Measurements from ENCODE around the gene CBFA2T3. TPM values are rescaled to one million over a fixed set of nuclear protein-coding genes. Genes with fewer than 3 reads are reported as not detected.

The CBFA2T3 gene
- total and polyA plus RNA-seq, 2 donors (not counting 1 experiment from before 2014, with no cell fraction given), result 40.8 to 58.3 TPM

- no peaks in the 10 kb centered on the region for H3K9me3 ChIP-seq (ENCODE audit: control extremely low read depth in 1 of 3, control insufficient read depth in 2 of 3, insufficient read depth in 1 of 3, low read length in 2 of 3)
- H3K36me3 ChIP-seq (replicated peaks in 1 of 2; ENCODE audit: control extremely low read depth in 1 of 2, control insufficient read depth in 1 of 2, extremely low read depth in 1 of 2, insufficient read depth in 2 of 2, low read length in 1 of 2), result peaks cover 0 to 24% of the 10 kb centered on the region in 2 experiments
- H2AFZ ChIP-seq (ENCODE audit: insufficient read depth, low read depth, low read length, poor library complexity, severe bottlenecking), result no peak overlapping the region
- H4K20me1 ChIP-seq (ENCODE audit: control insufficient read depth, insufficient read depth, low read length, poor library complexity, severe bottlenecking), result peaks cover 93% of the 10 kb centered on the region
- peaks cover 96% of the 10 kb centered on the region for H3K79me2 ChIP-seq (ENCODE audit: control insufficient read depth, insufficient read depth, low read length)
- Mint-ChIP-seq H3K4me1 (peaks cover 42% of the 10 kb centered on the region), H3K27ac (no peak overlapping the region), H3K9me3 (ENCODE audit: insufficient read depth) (no peaks in the 10 kb centered on the region), H3K27me3 (no peaks in the 10 kb centered on the region), H3K4me3 (no peak overlapping the region)
- ATAC-seq (ENCODE audit: low read depth), result no peak
- no peak overlapping the region for H3K4me3 ChIP-seq (ENCODE audit: control extremely low read depth in 1 of 5, extremely low read depth in 1 of 5, insufficient read depth in 1 of 5, low read depth in 2 of 5, low read length in 4 of 5)
- no peak overlapping the region for H3K27ac ChIP-seq (ENCODE audit: low read length in 2 of 2)
- no peak for DNase-seq
- no peaks in the 10 kb centered on the region for H3K27me3 ChIP-seq (replicated peaks in 1 of 4; ENCODE audit: control extremely low read depth in 1 of 4, control insufficient read depth in 3 of 4, insufficient read depth in 4 of 4, low read length in 3 of 4)
- H3K4me2 ChIP-seq (replicated peaks; ENCODE audit: low read depth, low read length, poor library complexity, severe bottlenecking), result no peak overlapping the region
- CTCF ChIA-PET, result interaction anchor here (1.2 kb wide), 1 partner anchor 234 kb away, joined by 4 read pairs; no protein-coding TSS in a partner anchor
- POLR2A ChIA-PET, result interaction anchor here (0.5 to 1.0 kb wide), 2 partner anchors 11 to 259 kb away, joined by 7 to 12 read pairs; no protein-coding TSS in a partner anchor
- no peak overlapping the region for H3K9ac ChIP-seq (ENCODE audit: low read length)
- TF ChIP-seq EZH2 (IDR thresholded peaks at IDR 0.05; ENCODE audit: borderline replicate concordance, insufficient read depth, low read depth, low read length, poor library complexity, severe bottlenecking), result no peak
- TF ChIP-seq, protein P1, sequence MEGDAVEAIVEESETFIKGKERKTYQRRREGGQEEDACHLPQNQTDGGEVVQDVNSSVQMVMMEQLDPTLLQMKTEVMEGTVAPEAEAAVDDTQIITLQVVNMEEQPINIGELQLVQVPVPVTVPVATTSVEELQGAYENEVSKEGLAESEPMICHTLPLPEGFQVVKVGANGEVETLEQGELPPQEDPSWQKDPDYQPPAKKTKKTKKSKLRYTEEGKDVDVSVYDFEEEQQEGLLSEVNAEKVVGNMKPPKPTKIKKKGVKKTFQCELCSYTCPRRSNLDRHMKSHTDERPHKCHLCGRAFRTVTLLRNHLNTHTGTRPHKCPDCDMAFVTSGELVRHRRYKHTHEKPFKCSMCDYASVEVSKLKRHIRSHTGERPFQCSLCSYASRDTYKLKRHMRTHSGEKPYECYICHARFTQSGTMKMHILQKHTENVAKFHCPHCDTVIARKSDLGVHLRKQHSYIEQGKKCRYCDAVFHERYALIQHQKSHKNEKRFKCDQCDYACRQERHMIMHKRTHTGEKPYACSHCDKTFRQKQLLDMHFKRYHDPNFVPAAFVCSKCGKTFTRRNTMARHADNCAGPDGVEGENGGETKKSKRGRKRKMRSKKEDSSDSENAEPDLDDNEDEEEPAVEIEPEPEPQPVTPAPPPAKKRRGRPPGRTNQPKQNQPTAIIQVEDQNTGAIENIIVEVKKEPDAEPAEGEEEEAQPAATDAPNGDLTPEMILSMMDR (IDR thresholded peaks at IDR 0.05), result no peak
- H3K4me1 ChIP-seq (ENCODE audit: control insufficient read depth in 2 of 2, insufficient read depth in 2 of 2, low read length in 2 of 2), result peaks cover 29 to 30% of the 10 kb centered on the region in 2 donors
- 94% methylated on average over 10 of the region's 17 CpGs for WGBS (ENCODE audit: insufficient coverage)
- intact Hi-C loops (cut with micrococcal nuclease), result no loop called here
Measured at GRCh38 chr16:88932929-88933328, 44.1 kb downstream of the CBFA2T3 start.

GRCh38 chr16:88931936-88932335, 45.1 kb downstream of the CBFA2T3 start:
- intact Hi-C loops (cut with micrococcal nuclease), result no loop called here
- no peak overlapping the region for H2AFZ ChIP-seq (ENCODE audit: insufficient read depth, low read depth, low read length, poor library complexity, severe bottlenecking)
- CTCF ChIA-PET, result interaction anchor here (1.2 kb wide), 1 partner anchor 235 kb away, joined by 4 read pairs; no protein-coding TSS in a partner anchor

More at GRCh38 chr16:88931936-88932335, 45.1 kb downstream of the CBFA2T3 start:
- WGBS (ENCODE audit: insufficient coverage), result 89% methylated on average over 7 of the region's 21 CpGs
- Histone ChIP-seq H4K20me1 (ENCODE audit: control insufficient read depth, insufficient read depth, low read length, poor library complexity, severe bottlenecking) (peaks cover 93% of the 10 kb centered on the region), H3K4me3 (ENCODE audit: control extremely low read depth in 1 of 5, extremely low read depth in 1 of 5, insufficient read depth in 1 of 5, low read depth in 2 of 5, low read length in 4 of 5) (no peak overlapping the region), H3K36me3 (replicated peaks in 1 of 2; ENCODE audit: control extremely low read depth in 1 of 2, control insufficient read depth in 1 of 2, extremely low read depth in 1 of 2, insufficient read depth in 2 of 2, low read length in 1 of 2) (peaks cover 0 to 16% of the 10 kb centered on the region in 2 experiments), H3K4me1 (ENCODE audit: control insufficient read depth in 2 of 2, insufficient read depth in 2 of 2, low read length in 2 of 2) (peaks cover 19 to 20% of the 10 kb centered on the region in 2 donors), H3K4me2 (replicated peaks; ENCODE audit: low read depth, low read length, poor library complexity, severe bottlenecking) (no peak overlapping the region), H3K79me2 (ENCODE audit: control insufficient read depth, insufficient read depth, low read length) (peaks cover 96% of the 10 kb centered on the region), H3K27me3 (replicated peaks in 1 of 4; ENCODE audit: control extremely low read depth in 1 of 4, control insufficient read depth in 3 of 4, insufficient read depth in 4 of 4, low read length in 3 of 4) (no peaks in the 10 kb centered on the region), H3K27ac (ENCODE audit: low read length in 2 of 2) (no peak overlapping the region), H3K9ac (ENCODE audit: low read length) (no peak overlapping the region), H3K9me3 (ENCODE audit: control extremely low read depth in 1 of 3, control insufficient read depth in 2 of 3, insufficient read depth in 1 of 3, low read length in 2 of 3) (no peaks in the 10 kb centered on the region)
- no peaks in the 10 kb centered on the region for H3K27me3 Mint-ChIP-seq
- H3K9me3 Mint-ChIP-seq (ENCODE audit: insufficient read depth), result no peaks in the 10 kb centered on the region
- DNase-seq (no peak), ATAC-seq (ENCODE audit: low read depth) (no peak)
- no peak overlapping the region for H3K27ac Mint-ChIP-seq
- no peak overlapping the region for H3K4me3 Mint-ChIP-seq
- TF ChIP-seq, protein P1 (IDR thresholded peaks at IDR 0.05), result no peak
- no peak for TF ChIP-seq EZH2 (IDR thresholded peaks at IDR 0.05; ENCODE audit: borderline replicate concordance, insufficient read depth, low read depth, low read length, poor library complexity, severe bottlenecking)
- peaks cover 34% of the 10 kb centered on the region for H3K4me1 Mint-ChIP-seq
- POLR2A ChIA-PET, result no interaction called here

All from B cell (primary cell).